HG02588 (cell line): ENCODE results near the gene NUDC.

ENCODE experiments used
- ATAC-seq: cut with Tn5 transposase; IDR thresholded peaks from one replicate; pipeline ENCODE4 v1.9.1; 2021; ENCODE audit warnings: mild to moderate bottlenecking, moderate library complexity; ENCODE audit not compliant: unreplicated experiment

Gene NUDC

GRCh38 chr1:26949266-26949925, 27.9 kb downstream of the NUDC start:
- no peak for ATAC-seq

- no peak for ATAC-seq
These were observed 28.4 kb downstream of the NUDC start for GRCh38 chr1:26949926-26950319.

- ATAC-seq, result no peak
These were observed 29.1 kb downstream of the NUDC start for GRCh38 chr1:26950602-26951001.

GRCh38 chr1:26951216-26951615, 29.7 kb downstream of the NUDC start:
- ATAC-seq, result no peak

- ATAC-seq, result no peak
These were observed 30.4 kb downstream of the NUDC start for GRCh38 chr1:26951821-26952497.

GRCh38 chr1:26953374-26953773, 31.8 kb downstream of the NUDC start:
- no peak for ATAC-seq

GRCh38 chr1:26956321-26956720, 34.8 kb downstream of the NUDC start:
- no peak for ATAC-seq

GRCh38 chr1:26957306-26957705, 35.8 kb downstream of the NUDC start:
- ATAC-seq, result no peak

- ATAC-seq, result no peak
These were observed 37.7 kb downstream of the NUDC start for GRCh38 chr1:26959270-26959669.

GRCh38 chr1:26959722-26960624, 38.4 kb downstream of the NUDC start, which contains the start of gene KDF1:
TSS of gene KDF1 (minus strand) at chr1:26960468. CDS start at chr1:26952380, 8,088 bp downstream.
- ATAC-seq, result no peak

GRCh38 chr1:26960625-26960966, 39.1 kb downstream of the NUDC start:
- no peak for ATAC-seq

- no peak for ATAC-seq
These were observed 40.3 kb downstream of the NUDC start for GRCh38 chr1:26961826-26962225.

GRCh38 chr1:26965213-26965612, 43.7 kb downstream of the NUDC start:
- ATAC-seq, result no peak

- no peak for ATAC-seq
These were observed 44.1 kb downstream of the NUDC start for GRCh38 chr1:26965628-26966027.

- ATAC-seq, result no peak
These were observed 49.3 kb downstream of the NUDC start for GRCh38 chr1:26970810-26971209.

- ATAC-seq, result no peak
These were observed 50.0 kb downstream of the NUDC start for GRCh38 chr1:26971590-26971989.

- ATAC-seq, result no peak
These were observed 50.8 kb downstream of the NUDC start for GRCh38 chr1:26972390-26972789.

- no peak for ATAC-seq
These were observed 51.3 kb downstream of the NUDC start for GRCh38 chr1:26972821-26973220.

- ATAC-seq, result no peak
These were observed 55.3 kb downstream of the NUDC start for GRCh38 chr1:26976621-26977510.

- ATAC-seq, result no peak
These were observed 57.4 kb downstream of the NUDC start for GRCh38 chr1:26978901-26979300.
